ENCODE results near the gene MAP7.

The MAP7 gene

DNA sequence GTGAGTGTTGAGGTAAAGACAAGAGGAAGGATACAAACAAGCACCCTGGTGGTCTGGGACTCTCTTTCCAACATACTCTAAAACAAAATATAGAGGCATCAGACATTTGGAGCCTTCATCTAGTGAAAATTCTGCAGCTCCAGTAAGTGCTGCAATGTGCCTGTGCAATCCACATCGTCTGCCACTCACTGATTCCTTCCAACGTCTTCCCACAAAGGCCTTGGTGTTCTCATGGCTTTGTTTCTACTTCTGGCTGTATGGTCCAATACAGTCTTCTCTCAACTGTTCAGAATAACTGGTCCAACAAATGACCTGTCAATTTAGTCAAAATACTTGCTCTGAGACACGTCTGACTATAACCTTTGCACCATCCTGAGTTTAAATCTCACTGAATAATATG lies 125.8 kb downstream of the MAP7 start:
- TF ChIP-seq, protein P1, sequence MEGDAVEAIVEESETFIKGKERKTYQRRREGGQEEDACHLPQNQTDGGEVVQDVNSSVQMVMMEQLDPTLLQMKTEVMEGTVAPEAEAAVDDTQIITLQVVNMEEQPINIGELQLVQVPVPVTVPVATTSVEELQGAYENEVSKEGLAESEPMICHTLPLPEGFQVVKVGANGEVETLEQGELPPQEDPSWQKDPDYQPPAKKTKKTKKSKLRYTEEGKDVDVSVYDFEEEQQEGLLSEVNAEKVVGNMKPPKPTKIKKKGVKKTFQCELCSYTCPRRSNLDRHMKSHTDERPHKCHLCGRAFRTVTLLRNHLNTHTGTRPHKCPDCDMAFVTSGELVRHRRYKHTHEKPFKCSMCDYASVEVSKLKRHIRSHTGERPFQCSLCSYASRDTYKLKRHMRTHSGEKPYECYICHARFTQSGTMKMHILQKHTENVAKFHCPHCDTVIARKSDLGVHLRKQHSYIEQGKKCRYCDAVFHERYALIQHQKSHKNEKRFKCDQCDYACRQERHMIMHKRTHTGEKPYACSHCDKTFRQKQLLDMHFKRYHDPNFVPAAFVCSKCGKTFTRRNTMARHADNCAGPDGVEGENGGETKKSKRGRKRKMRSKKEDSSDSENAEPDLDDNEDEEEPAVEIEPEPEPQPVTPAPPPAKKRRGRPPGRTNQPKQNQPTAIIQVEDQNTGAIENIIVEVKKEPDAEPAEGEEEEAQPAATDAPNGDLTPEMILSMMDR (IDR thresholded peaks at IDR 0.05; ENCODE audit: extremely low read depth, missing control alignments) = no peak
- no peak for DNase-seq (ENCODE audit: low spot score)

- TF ChIP-seq, protein P1 (IDR thresholded peaks at IDR 0.05; ENCODE audit: extremely low read depth, missing control alignments) = no peak
- no peak for DNase-seq (ENCODE audit: low spot score)
Observed at GRCh38 chr6:136421537-136422158, 128.6 kb downstream of the MAP7 start.

- DNase-seq (ENCODE audit: low spot score) = no peak
- TF ChIP-seq, protein P1 (IDR thresholded peaks at IDR 0.05; ENCODE audit: extremely low read depth, missing control alignments) = no peak
Observed at GRCh38 chr6:136420853-136421252, 129.4 kb downstream of the MAP7 start.

- TF ChIP-seq, protein P1 (IDR thresholded peaks at IDR 0.05; ENCODE audit: extremely low read depth, missing control alignments) = no peak
- no peak for DNase-seq (ENCODE audit: low spot score)
Observed at GRCh38 chr6:136415351-136416007, 134.7 kb downstream of the MAP7 start.

DNA sequence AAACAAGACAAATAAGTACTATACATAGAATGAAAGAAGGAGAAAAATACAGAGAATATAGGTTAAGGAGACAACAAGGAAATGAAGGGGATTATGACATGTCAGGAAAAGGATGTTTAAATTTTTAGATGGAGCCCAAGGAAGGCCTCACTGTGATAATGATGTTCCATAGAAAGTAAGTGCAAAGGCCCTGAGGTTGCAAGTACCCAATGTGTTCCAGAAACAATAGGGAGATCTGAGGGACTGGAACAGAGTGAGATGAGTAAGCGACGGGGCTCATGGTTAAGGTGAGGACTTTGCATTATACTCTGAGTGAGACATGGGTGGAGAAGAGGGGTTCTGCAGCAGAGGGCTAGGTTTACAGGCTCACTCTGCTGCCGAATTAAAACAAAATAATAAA lies 137.8 kb downstream of the MAP7 start:
- no peak for DNase-seq (ENCODE audit: low spot score)
- TF ChIP-seq, protein P1 (IDR thresholded peaks at IDR 0.05; ENCODE audit: extremely low read depth, missing control alignments) = no peak

DNA sequence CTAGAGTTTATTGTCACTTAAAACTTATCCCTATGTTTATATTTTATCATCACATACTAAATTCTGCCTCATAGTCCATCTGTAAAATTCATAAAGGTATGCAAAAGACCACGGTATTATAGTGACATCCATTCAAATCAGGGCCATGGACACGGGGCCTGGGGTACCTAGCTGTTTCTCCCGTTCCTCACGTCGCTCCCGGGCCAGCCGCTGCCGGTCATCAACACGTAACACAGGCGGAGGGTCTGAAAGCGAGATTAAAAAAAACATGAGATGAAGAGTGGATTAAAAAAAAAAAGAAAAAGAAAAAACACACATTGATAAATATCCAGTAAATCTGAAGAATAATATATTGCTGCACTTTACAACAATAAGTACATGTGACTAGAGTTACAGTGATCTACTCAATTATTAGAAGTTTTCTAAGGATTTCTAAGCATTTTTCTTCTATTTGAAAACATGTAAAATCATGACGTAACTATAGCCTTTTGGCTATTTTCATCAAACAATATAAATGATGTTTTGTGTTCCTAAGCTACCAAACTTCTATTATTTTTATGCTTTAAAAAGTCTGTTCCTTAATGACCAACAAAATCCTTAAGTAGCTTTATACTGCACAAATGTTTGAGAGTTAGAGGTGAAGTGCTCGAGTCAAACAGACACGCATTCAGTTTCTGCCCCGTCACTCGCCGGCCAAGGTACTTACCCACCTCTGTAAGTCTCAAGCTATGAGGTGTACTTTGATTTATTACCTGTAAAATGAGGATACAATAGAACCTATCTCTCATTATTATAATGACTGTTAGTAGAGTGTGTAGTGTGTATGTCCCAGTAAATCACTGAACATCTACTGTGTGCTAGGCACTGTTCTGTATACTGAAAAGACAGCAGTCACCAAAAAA lies 138.5 kb downstream of the MAP7 start:
- DNase-seq (ENCODE audit: low spot score) = no peak
- TF ChIP-seq, protein P1 (IDR thresholded peaks at IDR 0.05; ENCODE audit: extremely low read depth, missing control alignments) = no peak

- DNase-seq (ENCODE audit: low spot score) = no peak
- TF ChIP-seq, protein P1 (IDR thresholded peaks at IDR 0.05; ENCODE audit: extremely low read depth, missing control alignments) = no peak
Observed at GRCh38 chr6:136411025-136411325, 139.2 kb downstream of the MAP7 start.
